ENCODE data around the gene TSHZ2. TPM values are rescaled to one million over a fixed set of nuclear protein-coding genes. Genes with fewer than 3 reads are reported as not detected.

TSHZ2 gene
- total RNA-seq, 1 donor from 2014 or later: 1.6 TPM

DNA sequence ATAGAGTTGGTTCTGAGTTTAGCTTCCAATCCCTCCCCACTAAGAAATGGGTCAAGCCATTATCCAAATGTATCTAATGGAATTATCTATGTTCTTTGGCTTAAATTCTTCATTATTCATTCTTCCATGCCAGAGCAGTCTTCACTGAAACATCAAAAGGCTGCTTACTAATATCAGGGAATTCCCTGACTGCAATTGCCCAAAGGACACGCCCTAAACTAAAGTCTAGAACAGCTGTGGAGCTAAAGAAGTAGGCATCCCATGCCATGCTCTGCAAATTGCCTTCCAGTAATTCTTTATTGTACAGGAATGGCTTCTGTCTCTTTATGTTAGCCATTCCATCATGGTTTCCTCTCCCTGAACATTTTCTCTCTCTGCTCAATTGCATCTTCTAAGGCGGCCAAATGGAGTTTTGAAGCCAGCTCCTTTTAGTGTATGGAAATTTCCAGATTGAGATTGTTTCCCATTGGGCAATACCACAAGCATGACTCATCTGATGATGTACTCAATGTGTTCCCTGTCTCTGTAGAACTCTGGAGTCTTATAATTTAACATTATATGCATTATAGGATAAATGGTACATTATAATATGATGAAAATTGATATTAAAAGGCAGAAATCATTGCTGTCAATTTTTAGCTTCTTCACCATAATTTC is 28.8 kb upstream of the TSHZ2 start:
- no peaks in the 10 kb centered on the region for H3K36me3 ChIP-seq (ENCODE audit: control insufficient read depth, insufficient read depth, low read length)
- TF ChIP-seq CTCF (IDR thresholded peaks at IDR 0.05; ENCODE audit: insufficient read depth, low read length, severe bottlenecking): no peak
- FAIRE-seq (no peak), DNase-seq (ENCODE audit: low read depth) (peak; percentile 90)
- H3K27me3 ChIP-seq (ENCODE audit: control insufficient read depth, insufficient read depth, low read length): no peaks in the 10 kb centered on the region
- H3K4me3 ChIP-seq (ENCODE audit: low read depth, low read length): no peak overlapping the region

- no peak for FAIRE-seq
- TF ChIP-seq CTCF (IDR thresholded peaks at IDR 0.05; ENCODE audit: insufficient read depth, low read length, severe bottlenecking): no peak
- Histone ChIP-seq H3K36me3 (ENCODE audit: control insufficient read depth, insufficient read depth, low read length) (no peaks in the 10 kb centered on the region), H3K4me3 (ENCODE audit: low read depth, low read length) (no peak overlapping the region), H3K27me3 (ENCODE audit: control insufficient read depth, insufficient read depth, low read length) (no peaks in the 10 kb centered on the region)
- DNase-seq (ENCODE audit: low read depth): no peak
These were observed 26.9 kb upstream of the TSHZ2 start for GRCh38 chr20:52945268-52945667.

DNA sequence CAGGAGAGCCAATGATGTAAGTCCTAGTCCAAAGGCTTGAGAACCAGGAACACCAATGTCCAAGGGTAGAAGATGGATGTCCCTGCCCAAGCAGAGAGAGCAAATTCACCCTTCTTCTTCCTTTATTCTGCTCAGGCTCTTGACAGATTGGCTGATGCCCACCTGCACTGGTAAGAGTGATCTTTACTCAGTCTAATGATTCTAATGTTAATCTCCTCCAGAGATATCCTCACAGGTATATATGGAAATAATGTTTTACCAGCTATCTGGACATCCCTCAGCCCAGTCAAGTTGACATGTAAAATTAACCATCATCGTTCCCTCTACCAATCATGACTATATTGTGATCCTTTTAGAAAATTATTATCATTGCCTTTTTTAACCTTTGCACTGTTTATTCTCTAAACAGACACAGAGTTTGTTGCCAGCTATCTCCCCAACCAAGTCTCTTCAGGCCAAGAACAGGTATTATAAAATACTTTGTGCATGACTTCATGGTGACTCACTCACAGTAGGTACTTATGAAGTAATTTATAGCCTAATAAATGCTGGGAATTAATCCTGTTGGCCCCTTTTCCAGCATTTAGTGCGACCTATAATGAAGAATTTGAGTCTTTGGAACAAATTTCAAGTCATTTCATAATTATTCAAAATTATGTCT is 26.2 kb upstream of the TSHZ2 start:
- DNase-seq (ENCODE audit: low read depth) (peak; percentile 93), FAIRE-seq (no peak)
- no peaks in the 10 kb centered on the region for H3K36me3 ChIP-seq (ENCODE audit: control insufficient read depth, insufficient read depth, low read length)
- no peak overlapping the region for H3K4me3 ChIP-seq (ENCODE audit: low read depth, low read length)
- H3K27me3 ChIP-seq (ENCODE audit: control insufficient read depth, insufficient read depth, low read length): no peaks in the 10 kb centered on the region
- no peak for TF ChIP-seq CTCF (IDR thresholded peaks at IDR 0.05; ENCODE audit: insufficient read depth, low read length, severe bottlenecking)

DNA sequence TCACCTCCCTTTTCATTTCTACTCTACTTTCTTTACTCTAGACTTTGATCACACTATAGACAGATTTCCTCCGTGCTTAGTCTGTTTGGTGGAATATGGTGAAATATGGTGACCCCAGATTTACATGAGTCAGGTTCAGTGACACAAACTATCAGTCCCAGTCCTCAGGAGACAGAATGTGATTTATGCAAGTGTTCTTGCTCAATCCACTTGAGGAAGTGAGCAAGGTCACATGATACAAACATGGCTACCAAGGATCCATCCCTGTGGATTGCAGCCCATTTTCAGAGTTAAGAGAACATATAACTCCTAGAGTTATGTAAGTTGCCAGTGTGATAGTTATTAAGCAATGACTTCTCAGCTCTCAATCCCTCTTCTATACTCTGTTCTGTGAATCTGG is 23.7 kb upstream of the TSHZ2 start:
- no peaks in the 10 kb centered on the region for H3K36me3 ChIP-seq (ENCODE audit: control insufficient read depth, insufficient read depth, low read length)
- no peaks in the 10 kb centered on the region for H3K27me3 ChIP-seq (ENCODE audit: control insufficient read depth, insufficient read depth, low read length)
- DNase-seq (ENCODE audit: low read depth) (peak; percentile 48), FAIRE-seq (no peak)
- TF ChIP-seq CTCF (IDR thresholded peaks at IDR 0.05; ENCODE audit: insufficient read depth, low read length, severe bottlenecking): no peak
- H3K4me3 ChIP-seq (ENCODE audit: low read depth, low read length): no peak overlapping the region

DNA sequence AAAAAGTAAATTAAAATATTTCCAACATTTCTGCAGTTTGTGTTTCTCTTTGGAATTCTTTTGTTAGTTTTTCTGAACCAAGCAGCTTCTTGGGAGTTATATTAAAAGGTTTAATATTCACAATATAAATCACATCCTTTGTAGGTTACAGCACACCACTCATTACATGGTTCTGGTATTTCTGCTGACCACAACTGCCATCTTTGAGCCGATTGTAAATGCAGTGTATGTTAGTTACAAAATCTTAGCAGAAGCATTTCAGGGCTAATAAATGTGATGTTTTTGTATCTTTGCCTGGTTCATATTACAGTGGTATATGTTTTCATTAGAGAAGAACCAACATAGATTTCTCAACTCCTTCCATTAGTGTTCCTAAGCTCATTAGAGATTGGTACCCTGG is 19.1 kb upstream of the TSHZ2 start:
- FAIRE-seq (no peak), DNase-seq (ENCODE audit: low read depth) (no peak)
- no peak for TF ChIP-seq CTCF (IDR thresholded peaks at IDR 0.05; ENCODE audit: insufficient read depth, low read length, severe bottlenecking)
- no peak overlapping the region for H3K4me3 ChIP-seq (ENCODE audit: low read depth, low read length)
- no peaks in the 10 kb centered on the region for H3K27me3 ChIP-seq (ENCODE audit: control insufficient read depth, insufficient read depth, low read length)
- H3K36me3 ChIP-seq (ENCODE audit: control insufficient read depth, insufficient read depth, low read length): no peaks in the 10 kb centered on the region
